ENCODE measurements around the gene OOSP2.

DNA sequence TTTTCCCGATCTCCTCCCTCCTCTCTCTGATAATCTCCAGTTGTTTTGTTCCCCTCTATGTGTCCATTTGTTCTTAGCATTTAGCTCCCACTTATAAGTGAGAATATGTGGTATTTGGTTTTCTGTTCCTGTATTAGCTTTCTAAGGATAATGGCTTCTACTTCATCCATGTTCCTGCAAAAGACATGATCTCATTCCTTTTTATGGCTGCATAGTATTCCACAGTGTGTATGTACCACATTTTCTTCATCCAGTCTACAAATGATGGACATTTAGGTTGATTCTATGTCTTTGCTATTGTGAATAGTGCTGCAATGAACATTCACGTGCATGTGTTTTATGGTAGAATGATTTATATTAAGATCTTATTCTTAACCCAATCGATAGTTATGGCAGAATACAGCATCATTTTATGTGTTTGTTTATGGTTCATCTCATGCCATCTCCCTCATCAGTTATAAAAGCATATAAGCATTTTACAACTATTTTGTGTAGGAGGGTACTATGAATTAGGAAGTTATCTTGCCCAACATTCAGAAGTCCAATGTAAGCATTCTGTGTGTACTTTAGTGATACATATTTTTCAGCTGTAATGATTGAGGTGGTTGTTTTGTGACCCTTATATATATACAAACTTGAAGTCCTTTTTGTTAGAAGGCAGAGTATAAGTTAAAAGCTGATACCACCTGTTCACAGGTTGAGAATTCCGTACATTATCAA is 19.5 kb downstream of the OOSP2 start:
- TF ChIP-seq, protein P1, sequence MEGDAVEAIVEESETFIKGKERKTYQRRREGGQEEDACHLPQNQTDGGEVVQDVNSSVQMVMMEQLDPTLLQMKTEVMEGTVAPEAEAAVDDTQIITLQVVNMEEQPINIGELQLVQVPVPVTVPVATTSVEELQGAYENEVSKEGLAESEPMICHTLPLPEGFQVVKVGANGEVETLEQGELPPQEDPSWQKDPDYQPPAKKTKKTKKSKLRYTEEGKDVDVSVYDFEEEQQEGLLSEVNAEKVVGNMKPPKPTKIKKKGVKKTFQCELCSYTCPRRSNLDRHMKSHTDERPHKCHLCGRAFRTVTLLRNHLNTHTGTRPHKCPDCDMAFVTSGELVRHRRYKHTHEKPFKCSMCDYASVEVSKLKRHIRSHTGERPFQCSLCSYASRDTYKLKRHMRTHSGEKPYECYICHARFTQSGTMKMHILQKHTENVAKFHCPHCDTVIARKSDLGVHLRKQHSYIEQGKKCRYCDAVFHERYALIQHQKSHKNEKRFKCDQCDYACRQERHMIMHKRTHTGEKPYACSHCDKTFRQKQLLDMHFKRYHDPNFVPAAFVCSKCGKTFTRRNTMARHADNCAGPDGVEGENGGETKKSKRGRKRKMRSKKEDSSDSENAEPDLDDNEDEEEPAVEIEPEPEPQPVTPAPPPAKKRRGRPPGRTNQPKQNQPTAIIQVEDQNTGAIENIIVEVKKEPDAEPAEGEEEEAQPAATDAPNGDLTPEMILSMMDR (IDR thresholded peaks at IDR 0.05), result no peak
- TF ChIP-seq POLR2A (IDR thresholded peaks at IDR 0.05), result no peak
